HG03432 (cell line): Measurements from ENCODE around the gene AMBN.

Experiments
- ATAC-seq: cut with Tn5 transposase; IDR thresholded peaks from one replicate; pipeline ENCODE4 v1.9.1; 2021; ENCODE audit warnings: mild to moderate bottlenecking, moderate library complexity; ENCODE audit not compliant: unreplicated experiment

The AMBN gene

GRCh38 chr4:70591955-70592582, at the start of gene AMBN:
Gene AMBN (plus strand): TSS chr4:70592256. CDS start chr4:70592359, 103 bp downstream.
- no peak for ATAC-seq

- ATAC-seq, result peak; percentile 73
Observed at GRCh38 chr4:70544279-70544868, 47.7 kb upstream of the AMBN start.

- ATAC-seq, result no peak
Observed at GRCh38 chr4:70556856-70557255, 35.2 kb upstream of the AMBN start.

- peak; percentile 78 for ATAC-seq
Observed at GRCh38 chr4:70559211-70559830, 32.7 kb upstream of the AMBN start.

- ATAC-seq, result no peak
Observed at GRCh38 chr4:70559924-70560323, 32.1 kb upstream of the AMBN start.

GRCh38 chr4:70564033-70564432, 28.0 kb upstream of the AMBN start:
- no peak for ATAC-seq

- ATAC-seq, result no peak
Observed at GRCh38 chr4:70570796-70571195, 21.3 kb upstream of the AMBN start.

- ATAC-seq, result no peak
Observed at GRCh38 chr4:70571772-70572171, 20.3 kb upstream of the AMBN start.

GRCh38 chr4:70575964-70576363, 16.1 kb upstream of the AMBN start:
- no peak for ATAC-seq

- no peak for ATAC-seq
Observed at GRCh38 chr4:70577220-70577927, 14.7 kb upstream of the AMBN start.

- no peak for ATAC-seq
Observed at GRCh38 chr4:70581980-70582379, 10.1 kb upstream of the AMBN start.

- no peak for ATAC-seq
Observed at GRCh38 chr4:70583952-70584834, 7.9 kb upstream of the AMBN start.

GRCh38 chr4:70586841-70587240, 5.2 kb upstream of the AMBN start:
- ATAC-seq, result no peak

- ATAC-seq, result peak; percentile 99
Observed at GRCh38 chr4:70589785-70590184, 2.3 kb upstream of the AMBN start.

GRCh38 chr4:70594196-70594595, 2.1 kb downstream of the AMBN start:
- ATAC-seq, result no peak

GRCh38 chr4:70600305-70600704, 8.2 kb downstream of the AMBN start:
- ATAC-seq, result no peak

- ATAC-seq, result no peak
Observed at GRCh38 chr4:70600977-70601376, 8.9 kb downstream of the AMBN start.

GRCh38 chr4:70601422-70602039, 9.5 kb downstream of the AMBN start:
- peak; percentile 99 for ATAC-seq

- ATAC-seq, result no peak
Observed at GRCh38 chr4:70603856-70604255, 11.8 kb downstream of the AMBN start.

GRCh38 chr4:70606459-70606858, 14.4 kb downstream of the AMBN start:
- no peak for ATAC-seq
